Lung (tissue), 12 donors: ENCODE measurements around the gene AFAP1L2. TPM values are rescaled to one million over a fixed set of nuclear protein-coding genes. Genes with fewer than 3 reads are reported as not detected.

ENCODE experiments used
- ATAC-seq: fragments of 200-7000 bp; cut with Tn5 transposase; one replicate; pipeline ENCODE4 v1.9.1; 2020; ENCODE audit warnings: moderate number of reproducible peaks; ENCODE audit not compliant: insufficient read depth, low FRiP score
- DNase-seq, 3 donors: peaks; one replicate each; pipeline ENCODE4 v3.0.0-alpha.2; 2013 to 2017
- H3K27ac ChIP-seq, 2 donors: one replicate each; pipeline ENCODE4 v1.5.1; 2013; ENCODE audit warnings: mild to moderate bottlenecking in 2 of 2, moderate library complexity in 2 of 2, control low read depth in 1 of 2, inconsistent platforms in 1 of 2, low read depth in 1 of 2, low read length in 1 of 2
- H3K27me3 ChIP-seq, 3 donors: one replicate each; pipeline ENCODE4 v1.5.1; 2013; ENCODE audit warnings: low read length in 2 of 3; ENCODE audit not compliant: control insufficient read depth in 3 of 3, insufficient read depth in 3 of 3
- H3K36me3 ChIP-seq, 4 donors: one replicate each; pipeline ENCODE4 v1.5.1; 2013; ENCODE audit warnings: low read length in 4 of 4, mild to moderate bottlenecking in 1 of 4, moderate library complexity in 1 of 4; ENCODE audit not compliant: control insufficient read depth in 4 of 4, insufficient read depth in 4 of 4
- H3K4me1 ChIP-seq, 5 donors: one replicate each; pipeline ENCODE4 v1.5.1; 2013; ENCODE audit warnings: low read length in 5 of 5, mild to moderate bottlenecking in 2 of 5, moderate library complexity in 1 of 5; ENCODE audit not compliant: control insufficient read depth in 5 of 5, insufficient read depth in 5 of 5
- H3K4me3 ChIP-seq: one replicate; pipeline ENCODE4 v1.5.1; 2013; ENCODE audit warnings: mild to moderate bottlenecking, control low read depth, moderate library complexity
- H3K9ac ChIP-seq, 2 donors: one replicate each; pipeline ENCODE4 v1.5.1; 2013; ENCODE audit warnings: low read length in 2 of 2, control low read depth in 1 of 2; ENCODE audit not compliant: insufficient read depth in 1 of 2
- H3K9me3 ChIP-seq, 4 donors: one replicate each; pipeline ENCODE4 v1.5.1; 2013; ENCODE audit warnings: low read length in 3 of 4, mild to moderate bottlenecking in 1 of 4, moderate library complexity in 1 of 4; ENCODE audit not compliant: control insufficient read depth in 4 of 4, insufficient read depth in 3 of 4
- WGBS, 2 donors: extraction: QIAGEN DNeasy Blood & Tissue Kit; methylation state at CpG; one replicate each; pipeline ENCODE4 v1.1.7; 2013; 5-methylcytosine and 5-hydroxymethylcytosine counted together
- polyA plus RNA-seq, 2 donors: library from polyadenylated mRNA; stranded (reverse); fragments of 200-250 nt; gene quantifications; one replicate each; pipeline ENCODE4 v1.2.1, GENCODE V29; 2013
- total RNA-seq, 2 donors: library from RNA; depleted of rRNA in 1 of 2; stranded (reverse); fragments of >200 nt in 1 of 2; gene quantifications; one replicate each; pipeline ENCODE4 v1.2.1, GENCODE V29; 2014 to 2021
- TF ChIP-seq, protein P1 (sequence below): IDR thresholded peaks from 2 replicates; pipeline ENCODE4 v1.5.1; 2012; ENCODE audit warnings: mild to moderate bottlenecking; ENCODE audit errors: control extremely low read depth, extremely low read depth
- donor health status: control.
- donor health status: control.
- donor health status: Bipolar disorder and iron deficiency.
- donor health status: healthy.
- donor health status: DM: yes; HTN: yes; CAD: no.

Gene AFAP1L2
- total and polyA plus RNA-seq, 4 donors: 2.0 to 21.0 (median 5.8) TPM

DNA sequence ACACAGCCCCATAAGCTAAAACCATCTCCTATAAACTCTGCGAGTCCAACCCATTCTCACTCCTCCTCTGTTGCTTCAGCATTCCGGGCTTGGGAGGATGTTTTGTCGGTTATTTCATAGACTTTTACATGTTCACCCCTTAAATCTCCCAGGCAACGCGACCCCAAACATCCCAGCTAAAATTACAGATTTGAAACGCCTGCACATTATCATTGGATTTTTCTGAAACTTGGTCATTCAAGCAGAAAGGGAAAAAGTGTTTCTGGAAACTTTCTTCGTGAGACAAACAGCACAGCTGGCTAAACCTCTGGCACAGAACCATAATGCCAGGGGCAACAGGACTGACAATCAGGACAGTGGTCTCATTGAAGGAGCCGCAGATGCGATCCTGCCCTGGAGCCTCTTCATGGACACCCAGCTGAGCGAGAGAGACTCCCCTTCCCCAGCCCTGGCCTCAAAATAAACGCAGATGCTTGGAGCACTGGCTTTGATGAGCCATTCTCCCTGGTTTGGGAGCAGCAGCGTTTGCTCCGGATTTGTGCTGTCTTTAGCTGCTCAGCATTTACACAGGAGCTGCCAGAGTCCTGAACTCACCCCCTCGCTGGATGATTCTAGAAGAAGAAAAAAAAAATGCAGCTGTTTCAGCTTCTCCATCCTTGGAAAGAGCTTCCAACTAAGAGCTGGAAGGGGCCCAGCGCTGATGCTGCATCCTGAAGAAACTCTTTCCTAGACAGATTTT, 30.1 kb downstream of the AFAP1L2 start:
- Histone ChIP-seq H3K9me3 (no peaks in the 10 kb centered on the region), H3K9ac (peak overlapping the region in 1 of 2 donors; percentile 84), H3K27ac (no peak overlapping the region), H3K36me3 (no peaks in the 10 kb centered on the region), H3K27me3 (no peaks in the 10 kb centered on the region), H3K4me3 (no peak overlapping the region), H3K4me1 (peaks cover 4 to 41% (median 20%) of the 10 kb centered on the region in 5 donors)
- ATAC-seq (no peak), DNase-seq (peak; percentile 89 to 97 (median 96))
- 66 to 80% methylated on average over 15 of the region's 15 CpGs for WGBS, 2 donors
- TF ChIP-seq, protein P1, sequence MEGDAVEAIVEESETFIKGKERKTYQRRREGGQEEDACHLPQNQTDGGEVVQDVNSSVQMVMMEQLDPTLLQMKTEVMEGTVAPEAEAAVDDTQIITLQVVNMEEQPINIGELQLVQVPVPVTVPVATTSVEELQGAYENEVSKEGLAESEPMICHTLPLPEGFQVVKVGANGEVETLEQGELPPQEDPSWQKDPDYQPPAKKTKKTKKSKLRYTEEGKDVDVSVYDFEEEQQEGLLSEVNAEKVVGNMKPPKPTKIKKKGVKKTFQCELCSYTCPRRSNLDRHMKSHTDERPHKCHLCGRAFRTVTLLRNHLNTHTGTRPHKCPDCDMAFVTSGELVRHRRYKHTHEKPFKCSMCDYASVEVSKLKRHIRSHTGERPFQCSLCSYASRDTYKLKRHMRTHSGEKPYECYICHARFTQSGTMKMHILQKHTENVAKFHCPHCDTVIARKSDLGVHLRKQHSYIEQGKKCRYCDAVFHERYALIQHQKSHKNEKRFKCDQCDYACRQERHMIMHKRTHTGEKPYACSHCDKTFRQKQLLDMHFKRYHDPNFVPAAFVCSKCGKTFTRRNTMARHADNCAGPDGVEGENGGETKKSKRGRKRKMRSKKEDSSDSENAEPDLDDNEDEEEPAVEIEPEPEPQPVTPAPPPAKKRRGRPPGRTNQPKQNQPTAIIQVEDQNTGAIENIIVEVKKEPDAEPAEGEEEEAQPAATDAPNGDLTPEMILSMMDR: no peak

DNA sequence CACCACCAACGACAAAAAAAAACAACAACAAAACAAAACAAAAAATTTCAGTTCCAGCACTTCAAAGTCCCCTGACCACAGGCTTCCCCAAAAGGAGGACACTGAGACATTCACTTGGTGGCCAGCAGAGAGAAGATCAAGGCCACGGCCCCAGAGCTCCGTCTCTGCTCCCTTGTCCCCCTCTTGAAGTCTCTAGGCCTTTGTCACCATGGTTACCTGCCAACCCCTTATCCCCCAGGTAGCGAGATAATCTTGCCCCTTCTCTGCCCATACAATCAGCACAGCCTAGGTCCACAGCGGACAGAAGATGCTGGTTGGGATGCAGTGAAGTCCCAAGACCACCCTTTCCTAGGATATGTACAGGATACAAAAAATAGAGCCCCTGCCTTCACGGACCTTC, 30.7 kb downstream of the AFAP1L2 start:
- TF ChIP-seq, protein P1: no peak
- Histone ChIP-seq H3K9me3 (no peaks in the 10 kb centered on the region), H3K27me3 (no peaks in the 10 kb centered on the region), H3K27ac (no peak overlapping the region), H3K4me1 (peaks cover 4 to 41% (median 20%) of the 10 kb centered on the region in 5 donors), H3K4me3 (no peak overlapping the region), H3K9ac (peak overlapping the region in 1 of 2 donors; percentile 84), H3K36me3 (no peaks in the 10 kb centered on the region)
- 62 to 66% methylated on average over 6 of the region's 6 CpGs for WGBS, 2 donors
- ATAC-seq (no peak), DNase-seq (no peak)

DNA sequence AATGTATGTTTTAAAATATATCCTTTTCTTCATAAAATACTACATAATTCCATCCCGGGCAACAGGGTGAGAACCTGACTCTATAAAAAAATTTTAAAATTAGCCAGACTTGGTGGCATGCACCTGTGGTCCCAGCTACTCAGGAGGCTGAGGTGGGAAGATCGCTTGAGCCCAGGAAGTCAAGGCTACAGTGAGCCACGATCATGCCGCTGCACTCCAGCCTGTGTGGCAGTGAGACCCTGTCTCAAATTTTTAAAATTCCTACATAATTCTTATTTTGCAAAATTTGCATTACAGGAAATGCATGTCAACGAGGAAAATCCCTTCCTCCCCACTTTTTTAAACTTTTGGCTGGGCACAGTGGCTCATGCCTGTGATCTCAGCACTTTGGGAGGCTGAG, 31.3 kb downstream of the AFAP1L2 start:
- H3K9me3 ChIP-seq: no peaks in the 10 kb centered on the region
- TF ChIP-seq, protein P1: no peak
- H3K4me3 ChIP-seq: no peak overlapping the region
- H3K27me3 ChIP-seq: no peaks in the 10 kb centered on the region
- H3K36me3 ChIP-seq: no peaks in the 10 kb centered on the region
- WGBS, 2 donors: 85 to 86% methylated on average over 5 of the region's 5 CpGs
- H3K27ac ChIP-seq: no peak overlapping the region
- DNase-seq: no peak
- no peak for ATAC-seq
- peaks cover 4 to 42% (median 20%) of the 10 kb centered on the region in 5 donors for H3K4me1 ChIP-seq
- no peak overlapping the region for H3K9ac ChIP-seq
